NCI-H345 treated with DMSO at 0.1 percent for 48 hours (cell line): ENCODE measurements around the gene CACNB4.
"Not testable (repeated sequence)": the region's sequence is repeated elsewhere in the genome, so short reads cannot be mapped to it uniquely, and the experiment has no call there.

Source experiments
- DNase-seq: peaks from one replicate; lab custom pipeline; 2025; ENCODE audit not compliant: unreplicated experiment; lab: John Stamatoyannopoulos, UW

CACNB4 gene

DNA sequence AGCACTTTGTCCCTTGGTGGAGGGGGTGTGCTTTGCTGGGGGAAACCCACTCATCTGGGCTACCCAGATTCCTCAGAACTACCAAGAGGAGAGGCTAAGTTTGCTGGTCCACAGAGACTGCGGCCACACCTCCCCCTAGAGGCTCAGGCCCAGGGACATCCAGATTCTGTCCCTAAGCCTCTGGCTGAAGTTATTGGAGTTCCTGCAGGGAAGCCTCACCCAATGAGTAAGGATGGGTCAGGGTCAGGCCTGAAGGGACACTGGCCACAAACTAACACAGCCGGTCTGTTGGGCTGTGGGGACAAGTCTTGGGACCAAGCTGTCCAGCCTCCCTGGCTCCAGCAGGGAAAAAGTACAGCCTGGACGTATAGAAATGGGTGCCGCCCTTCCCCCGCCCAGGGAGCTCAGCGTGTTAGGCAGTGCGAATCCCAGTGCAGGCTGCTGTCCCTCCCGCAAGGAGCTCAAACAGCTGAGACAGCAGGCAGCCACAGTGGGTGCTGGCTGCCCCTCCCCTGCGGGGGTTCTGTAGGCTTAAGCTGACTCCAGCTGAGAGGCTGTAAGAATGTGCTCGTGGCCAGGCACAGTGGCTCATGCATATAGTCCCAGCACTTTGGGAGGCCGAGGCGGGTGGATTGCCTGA, 183.7 kb downstream of the CACNB4 start:
- DNase-seq, result no peak

DNA sequence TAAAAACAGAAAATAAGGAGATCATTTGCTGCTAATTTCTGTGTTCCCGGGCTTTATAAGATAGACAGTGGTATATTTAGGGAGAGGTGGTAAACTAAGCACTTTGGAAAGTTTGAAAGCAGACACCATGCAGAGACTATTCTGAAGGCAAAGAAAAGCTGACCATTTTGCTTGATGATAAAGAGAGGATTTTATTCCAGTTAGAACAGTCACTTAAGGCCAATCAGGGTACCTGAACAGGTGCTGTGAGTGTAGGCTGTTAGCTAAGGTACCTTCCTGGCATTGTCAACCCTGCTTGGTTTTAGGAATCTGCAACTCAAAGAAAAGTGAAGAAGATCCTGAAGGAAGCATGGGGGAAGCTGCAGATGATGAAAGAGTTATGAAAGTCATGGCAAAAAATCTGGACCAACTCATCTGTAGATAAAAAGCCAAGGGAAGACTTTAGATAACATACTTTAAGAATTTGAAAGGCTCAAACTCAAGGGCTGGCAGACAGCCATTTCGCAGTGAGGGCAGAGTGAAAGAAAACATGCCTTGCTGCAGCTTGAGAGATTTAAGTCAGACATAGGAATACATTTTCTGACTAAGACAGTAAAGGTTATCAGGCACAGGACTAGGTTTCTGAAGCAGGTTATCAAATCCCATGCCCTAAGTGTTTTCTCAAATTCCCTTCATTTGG, 190.5 kb downstream of the CACNB4 start:
- no peak for DNase-seq

DNA sequence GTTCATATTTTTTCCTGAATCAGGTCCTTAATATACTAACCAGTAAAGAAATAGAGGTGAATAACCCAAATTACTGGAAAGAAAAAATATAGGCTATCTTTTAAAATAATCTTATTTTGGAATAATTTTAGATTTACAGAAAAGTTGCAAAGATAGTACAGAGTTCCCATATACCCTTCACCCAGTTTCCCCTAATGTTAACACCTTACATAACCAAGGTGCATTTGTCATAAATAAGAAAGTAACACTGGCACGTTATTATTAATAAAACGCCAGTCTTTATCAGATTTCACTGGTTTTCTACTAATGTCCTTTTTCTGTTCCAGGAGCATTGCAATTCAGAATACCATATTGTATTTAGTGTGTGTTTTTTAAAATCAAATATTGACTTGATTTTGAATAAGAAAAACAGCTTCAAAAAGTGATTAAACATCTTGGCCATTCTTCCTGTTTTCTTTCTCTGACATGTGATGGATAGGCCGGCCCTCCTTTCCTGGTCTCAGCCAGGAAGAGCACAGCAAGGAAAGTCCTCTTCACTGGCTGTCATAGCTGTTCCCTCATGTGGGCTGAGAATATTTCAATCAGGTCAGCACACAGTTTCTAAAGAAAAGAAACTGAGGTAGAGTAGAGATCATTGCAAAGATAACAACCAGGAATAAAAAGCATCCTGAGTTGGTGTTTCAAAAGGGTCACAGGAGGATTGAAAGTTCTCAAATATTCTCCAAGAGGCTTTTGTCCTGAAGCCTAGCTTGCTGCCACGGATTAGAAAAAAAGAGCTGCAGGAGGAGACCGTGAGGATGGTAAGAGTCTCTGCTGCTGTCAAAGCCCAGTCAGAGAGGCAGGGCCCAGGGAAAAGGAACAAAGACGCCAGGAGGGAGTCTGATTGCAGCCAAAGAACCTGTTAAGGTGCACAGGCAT, 191.3 kb downstream of the CACNB4 start:
- no peak for DNase-seq

DNA sequence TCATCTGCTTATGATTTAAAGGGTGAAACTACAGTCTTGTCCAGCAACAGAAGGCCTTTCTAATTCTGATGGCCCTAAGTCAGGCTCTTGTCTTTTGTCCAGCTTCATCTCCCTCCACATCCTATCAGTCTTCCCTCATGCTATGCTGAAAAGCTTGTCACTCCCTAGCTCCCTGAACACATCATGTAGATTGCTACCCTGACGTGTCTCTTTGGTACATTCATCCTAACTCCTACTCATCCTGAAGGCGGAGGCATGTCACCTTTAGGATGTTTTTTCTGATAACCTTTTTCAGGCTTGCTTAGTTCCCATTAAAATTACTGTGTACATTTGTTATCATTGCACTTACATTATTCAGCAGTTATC, 192.2 kb downstream of the CACNB4 start:
- DNase-seq, result no peak

DNA sequence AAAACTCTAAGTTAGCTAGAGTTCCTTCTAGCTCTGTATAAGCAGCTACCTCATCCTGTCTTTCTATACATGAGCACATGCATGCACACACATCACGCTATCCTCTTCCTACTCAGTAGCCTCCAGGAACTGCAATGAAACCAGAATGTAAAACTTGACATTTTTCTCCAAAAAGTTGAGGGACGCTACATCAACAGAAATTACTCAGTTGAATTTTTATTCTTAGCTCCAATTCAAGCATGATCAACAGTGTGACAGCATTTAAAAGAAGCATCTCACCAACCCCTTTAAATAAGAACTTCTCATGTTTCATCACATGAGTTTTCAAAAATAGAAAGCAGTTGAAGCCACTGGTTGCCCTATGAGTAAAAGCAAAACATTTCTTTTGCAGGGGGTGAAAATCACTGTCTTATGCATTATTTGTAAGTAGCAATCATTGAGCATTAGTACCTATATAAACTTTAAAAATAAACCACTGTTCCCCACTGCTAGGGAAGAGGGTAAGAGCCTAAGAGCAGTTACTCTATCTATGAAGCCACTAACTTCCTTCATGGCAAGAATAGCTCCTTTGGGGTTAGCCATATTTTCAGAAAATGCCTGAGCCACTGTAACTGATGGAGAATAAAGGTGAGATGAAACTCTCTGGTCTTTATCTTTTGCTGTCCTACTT, 192.7 kb downstream of the CACNB4 start:
- no peak for DNase-seq

DNA sequence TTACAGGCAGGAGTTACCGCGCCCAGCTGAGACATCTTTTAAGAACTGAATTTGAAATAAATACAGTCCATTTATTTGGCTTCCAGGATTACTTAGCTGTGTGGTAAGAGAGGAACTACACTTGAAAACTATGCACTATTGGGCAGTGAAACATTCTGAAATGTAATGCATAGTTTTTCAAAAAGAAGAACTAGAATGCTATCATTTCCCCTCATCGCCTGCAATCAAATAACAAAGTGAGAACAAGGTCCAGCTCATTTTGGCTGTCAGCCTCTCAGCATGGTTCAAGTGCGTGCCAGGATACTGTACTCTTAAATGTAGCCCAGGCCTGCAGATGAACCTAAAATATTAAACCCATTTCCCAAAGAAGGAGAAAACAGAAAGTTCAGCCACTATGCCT, 194.0 kb downstream of the CACNB4 start:
- no peak for DNase-seq

DNA sequence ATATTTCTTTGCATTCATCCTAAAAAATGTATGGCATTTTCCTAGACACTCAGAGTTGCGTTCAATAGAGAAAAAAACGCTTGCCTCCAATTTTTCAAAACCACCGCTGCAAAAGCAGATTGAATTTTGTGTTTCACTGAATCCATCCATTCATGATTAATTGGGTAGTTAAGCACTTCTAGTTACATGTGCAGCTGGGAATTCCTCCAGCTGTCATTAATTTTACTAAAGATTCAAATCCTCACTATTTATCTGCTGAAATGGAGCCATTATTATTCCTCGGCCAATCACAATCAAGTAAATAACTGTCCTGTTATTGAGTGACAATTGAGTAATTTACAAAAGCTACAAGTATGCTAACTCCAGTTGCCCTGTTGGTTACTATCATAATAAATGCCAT, 194.8 kb downstream of the CACNB4 start:
- no peak for DNase-seq

DNA sequence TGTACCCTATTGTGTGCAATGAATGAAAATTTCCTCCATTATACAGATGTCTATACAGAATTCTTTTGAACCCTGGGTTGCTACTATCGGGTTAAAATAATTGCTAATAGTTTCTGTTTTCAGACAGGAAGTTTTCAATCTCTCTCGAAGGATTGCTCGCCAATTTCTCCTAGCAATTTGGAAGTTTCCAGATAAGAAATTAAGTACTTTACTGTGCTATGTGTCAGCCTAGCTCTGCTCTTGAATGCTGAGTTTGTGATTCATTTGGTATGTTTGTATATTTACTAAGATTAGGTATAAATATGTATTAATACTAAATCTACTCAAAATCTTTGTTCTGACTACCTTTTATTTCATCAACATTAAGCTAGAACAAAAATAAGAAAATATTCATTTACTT, 196.0 kb downstream of the CACNB4 start:
- DNase-seq, result no peak

DNA sequence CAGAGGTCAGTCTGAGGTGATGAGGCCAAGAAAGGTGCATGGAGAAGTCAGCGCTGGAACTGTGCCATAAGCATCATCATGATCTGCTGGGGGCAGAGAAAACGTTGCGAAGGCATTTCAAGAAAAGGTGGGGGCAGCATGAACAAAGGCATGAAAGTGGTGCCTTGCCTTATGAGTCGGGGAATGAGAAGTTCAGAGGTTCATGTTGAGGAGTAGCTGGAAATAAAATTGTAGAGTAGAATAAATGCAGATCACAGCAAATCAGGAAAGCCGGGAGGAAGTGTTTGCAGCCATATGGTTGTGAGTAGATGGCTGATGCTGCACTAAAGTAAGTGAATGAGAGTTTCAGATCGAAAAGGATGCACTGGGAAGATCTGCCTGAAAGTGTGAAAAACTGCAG, 198.5 kb downstream of the CACNB4 start:
- DNase-seq, result no peak

DNA sequence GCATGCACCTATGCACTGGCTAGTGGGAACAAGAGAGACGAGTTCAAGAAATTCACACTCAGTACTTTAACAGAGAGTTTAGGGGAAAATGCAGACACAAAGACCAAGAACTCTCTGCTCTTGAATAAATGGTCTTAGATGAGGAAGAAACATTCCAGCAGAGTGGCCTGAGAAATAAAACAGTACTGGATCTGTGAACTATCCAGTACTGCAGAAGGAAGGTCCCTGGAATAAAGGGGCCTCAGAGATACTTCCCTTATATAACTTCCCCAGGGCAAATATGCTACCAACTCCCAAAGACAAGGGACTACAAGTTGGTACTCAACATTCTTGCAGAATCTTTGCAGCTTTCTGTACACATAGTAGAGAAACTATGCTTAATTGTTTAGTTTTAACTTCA, 199.7 kb downstream of the CACNB4 start:
- no peak for DNase-seq

DNA sequence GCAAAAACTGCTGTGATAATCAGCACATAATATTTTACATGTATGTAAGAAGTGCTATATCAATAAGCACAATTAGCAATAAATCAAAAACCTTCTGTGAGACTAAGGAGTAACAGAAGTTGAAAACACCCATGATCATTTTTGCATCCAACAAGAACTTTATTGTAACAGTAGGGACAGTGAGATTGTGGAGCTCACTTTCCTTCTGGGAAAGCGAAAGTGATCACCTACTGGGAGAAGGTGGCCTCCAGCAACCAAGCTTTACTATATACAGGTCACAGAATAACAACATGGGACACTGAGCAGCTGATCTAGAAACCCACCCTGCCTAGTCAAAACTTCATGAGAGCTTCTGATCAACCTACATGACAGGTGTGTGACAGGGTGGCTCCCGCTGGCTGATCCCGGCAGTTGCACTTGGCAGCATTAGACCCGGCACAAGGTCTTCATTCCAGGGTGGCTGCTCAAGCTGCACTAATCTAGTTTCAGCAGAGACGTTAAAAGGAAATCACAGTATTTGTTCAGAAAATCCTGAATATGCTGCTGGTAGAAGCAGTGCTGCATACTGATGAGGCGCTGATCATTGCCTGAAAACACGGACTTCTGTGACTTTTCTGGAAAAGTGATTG, 207.2 kb downstream of the CACNB4 start:
- DNase-seq, result no peak

DNA sequence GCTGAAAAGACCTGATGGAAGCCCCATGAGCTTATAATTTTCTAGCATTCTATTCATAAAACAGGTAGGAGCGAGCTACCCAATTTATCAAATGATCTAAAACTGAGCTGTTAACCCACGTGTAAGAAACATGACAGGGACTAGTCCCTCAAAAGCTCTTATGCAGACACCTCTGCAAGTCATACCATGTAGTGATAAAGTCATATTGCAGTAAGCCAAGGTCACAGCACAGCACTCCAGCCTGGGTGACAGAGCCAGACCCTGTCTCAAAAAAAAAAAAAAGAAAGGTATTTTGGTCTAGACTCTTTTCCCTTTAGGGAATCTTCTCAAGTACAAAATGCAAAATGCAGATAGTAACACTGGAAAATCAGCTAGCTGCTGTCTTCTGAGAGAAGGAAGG, 211.7 kb downstream of the CACNB4 start:
- no peak for DNase-seq

DNA sequence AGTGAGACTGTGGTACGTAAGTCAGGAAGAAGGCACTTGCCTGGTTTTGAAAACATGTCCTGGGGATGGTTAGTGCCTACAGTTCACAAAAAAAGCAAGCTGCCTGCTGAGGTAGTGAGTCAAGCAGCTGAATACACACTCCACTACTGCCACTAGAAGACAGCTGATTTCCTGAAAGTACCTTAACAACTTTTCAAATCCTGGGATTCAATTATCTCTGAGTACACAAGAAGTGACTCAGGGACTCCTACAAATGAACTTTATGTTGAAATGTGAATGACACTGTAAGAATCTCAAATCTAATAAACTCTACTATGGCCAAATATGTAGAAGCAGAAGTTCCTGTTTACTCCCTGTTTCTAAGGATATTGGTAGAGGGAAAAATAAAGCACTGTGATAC, 212.6 kb downstream of the CACNB4 start:
- DNase-seq, result peak; percentile 46

DNA sequence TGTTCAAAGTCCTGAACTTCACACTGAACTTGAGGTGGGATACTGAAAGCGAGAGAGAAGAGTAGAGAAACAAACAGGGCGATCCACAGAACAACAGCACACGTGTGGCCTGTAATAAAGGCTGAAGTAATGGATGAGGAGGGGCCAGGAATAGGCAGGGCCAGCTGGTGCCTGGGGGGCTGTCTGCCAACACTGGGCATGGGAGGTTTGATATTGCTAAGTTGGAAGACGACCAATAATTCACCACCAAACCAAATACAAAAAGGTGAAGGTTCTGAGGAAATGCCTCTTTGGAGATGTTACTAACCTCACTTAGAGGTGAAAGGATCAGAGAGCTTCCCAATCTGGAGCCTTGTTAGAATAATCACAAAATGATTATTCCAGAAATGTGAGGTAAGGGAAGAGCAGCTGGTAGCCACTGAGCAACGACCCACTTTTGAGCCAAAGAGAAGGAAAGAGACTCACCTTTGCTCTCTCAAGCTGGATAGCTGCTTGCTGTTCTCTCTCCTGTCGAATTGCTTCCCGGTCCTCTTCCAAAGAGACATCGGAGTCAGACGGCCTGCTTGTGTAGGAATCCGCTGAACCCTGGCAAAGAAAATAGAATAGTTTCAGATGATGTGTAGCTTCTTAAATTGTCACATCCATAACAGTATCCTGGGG, 215.9 kb downstream of the CACNB4 start:
- no peak for DNase-seq

DNA sequence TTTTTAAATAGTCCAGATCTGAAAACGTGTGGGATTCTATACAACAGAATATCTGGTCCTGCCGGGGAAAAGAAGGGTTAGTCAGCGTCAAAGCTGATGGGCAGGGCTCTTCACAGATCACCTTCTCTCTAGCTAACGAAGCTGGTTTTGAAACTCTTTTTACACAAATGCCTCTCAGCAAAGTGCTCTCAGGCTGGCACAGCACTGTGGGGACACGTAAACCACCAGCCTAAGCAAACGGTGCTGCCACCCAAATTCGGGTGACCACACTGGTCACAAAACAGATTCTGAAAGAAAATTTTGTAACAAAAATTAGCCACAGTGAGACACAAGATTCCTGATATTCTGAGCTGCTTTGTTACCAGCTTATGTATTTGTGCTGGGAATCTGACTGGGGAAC, 217.5 kb downstream of the CACNB4 start:
- no peak for DNase-seq

DNA sequence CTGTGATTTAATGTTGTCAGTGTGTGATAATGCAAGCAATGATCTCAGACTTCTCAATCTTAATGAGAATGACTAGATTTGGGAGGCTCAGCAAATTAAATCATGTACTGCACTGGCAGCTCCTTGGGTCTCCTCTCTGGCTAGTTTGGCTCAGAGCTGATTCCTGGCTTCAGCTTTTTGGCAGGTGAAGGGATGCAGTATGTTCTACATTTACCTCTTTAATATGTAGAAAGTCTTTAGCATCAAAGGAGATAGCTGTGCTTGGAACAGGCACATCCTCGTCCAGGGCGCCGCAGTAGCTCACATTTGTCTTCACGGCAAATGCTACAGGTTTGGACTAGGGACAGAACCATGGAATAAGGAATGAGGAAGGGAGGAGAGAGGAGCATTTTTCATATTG, 218.3 kb downstream of the CACNB4 start:
- no peak for DNase-seq

DNA sequence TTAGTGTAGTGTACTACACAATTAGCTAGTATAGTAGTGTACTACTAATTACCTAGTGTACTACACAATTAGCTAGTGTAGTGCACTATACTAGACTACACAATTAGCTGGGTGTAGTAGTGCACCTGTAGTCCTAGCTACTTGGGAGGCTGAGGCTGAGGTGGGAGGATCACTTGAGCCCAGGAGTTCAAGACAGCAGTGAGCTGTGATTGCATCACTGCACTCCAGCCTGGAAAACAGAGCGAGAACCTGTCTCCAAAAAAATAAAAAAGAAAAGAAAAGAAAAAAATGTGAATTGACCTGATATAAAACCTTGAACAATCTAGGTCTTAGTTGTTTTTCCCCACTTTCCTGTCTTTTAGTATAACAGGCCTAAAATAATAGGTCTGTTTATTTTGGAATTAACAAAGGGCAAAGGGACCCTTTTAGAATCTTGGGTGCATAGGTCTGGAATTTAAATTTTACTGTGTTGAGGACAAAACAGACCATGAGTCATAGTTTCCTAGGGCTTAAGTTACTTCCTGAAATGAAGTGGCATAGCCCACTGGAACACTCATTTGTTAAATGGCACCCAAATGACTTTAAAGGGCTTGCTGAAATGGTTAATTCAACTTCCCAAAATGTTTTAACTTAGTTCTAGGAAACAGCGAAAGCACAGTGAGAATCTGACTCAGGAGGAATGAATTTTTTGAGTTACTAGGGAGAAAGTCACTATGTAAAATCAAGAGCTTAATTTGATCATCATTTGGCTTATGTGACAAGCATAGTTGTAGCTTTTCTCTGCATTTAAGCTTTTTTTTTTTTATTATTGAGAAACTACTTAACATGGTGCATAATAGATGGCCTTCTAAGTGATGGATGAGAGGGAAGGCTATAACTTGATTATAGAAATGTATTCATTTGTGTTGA, 219.9 kb downstream of the CACNB4 start:
- no peak for DNase-seq

DNA sequence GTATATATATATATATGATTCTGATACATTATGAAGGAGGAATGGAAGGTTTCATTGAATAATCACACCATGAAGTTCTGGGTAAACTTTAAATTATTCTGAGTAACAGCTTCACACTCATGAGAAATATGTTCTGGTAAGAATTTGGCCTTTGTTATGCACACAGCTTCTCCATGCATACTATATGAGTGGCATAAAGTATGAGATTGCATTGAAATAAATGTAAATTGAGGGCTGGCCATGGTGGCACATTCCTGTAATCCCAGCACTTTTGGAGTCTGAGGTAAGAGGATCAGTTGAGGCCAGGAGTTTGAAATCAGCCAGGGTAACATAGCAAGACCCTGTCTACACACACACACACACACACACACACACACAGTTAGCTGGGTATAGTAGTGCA, 220.6 kb downstream of the CACNB4 start:
- DNase-seq, result no peak

DNA sequence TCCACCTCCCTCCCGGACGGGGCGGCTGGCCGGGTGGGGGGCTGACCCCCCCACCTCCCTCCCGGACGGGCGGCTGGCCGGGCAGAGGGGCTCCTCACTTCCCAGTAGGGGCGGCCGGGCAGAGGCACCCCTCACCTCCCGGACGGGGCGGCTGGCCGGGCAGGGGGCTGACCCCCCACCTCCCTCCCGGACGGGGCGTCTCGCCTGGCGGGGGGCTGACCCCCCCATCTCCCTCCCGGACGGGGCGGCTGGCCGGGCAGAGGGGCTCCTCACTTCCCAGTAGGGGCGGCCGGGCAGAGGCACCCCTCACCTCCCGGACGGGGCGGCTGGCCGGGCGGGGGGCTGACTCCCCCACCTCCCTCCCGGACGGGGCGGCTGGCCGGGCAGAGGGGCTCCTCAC, 223.2 kb downstream of the CACNB4 start:
- DNase-seq, result not testable (repeated sequence)

DNA sequence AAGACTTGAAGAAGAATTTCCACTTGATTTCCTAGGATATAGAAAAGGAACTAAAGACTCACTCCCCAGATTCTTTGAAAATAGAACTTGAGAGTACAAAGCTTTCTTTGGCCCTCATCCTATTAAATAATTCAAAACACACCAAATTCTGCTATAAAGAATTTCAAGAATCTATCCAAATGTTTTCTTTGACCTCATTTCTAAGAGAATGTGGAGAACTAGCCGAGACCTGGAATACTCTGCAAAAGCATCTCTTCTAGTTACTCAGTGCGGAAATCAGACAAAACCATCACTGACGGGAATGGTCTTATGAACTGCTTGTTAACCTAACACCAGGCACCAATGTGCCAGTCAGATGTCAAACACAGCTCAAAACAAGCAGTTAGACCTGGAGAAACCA, 226.4 kb downstream of the CACNB4 start:
- no peak for DNase-seq
